GM19468 (cell line): ENCODE measurements around the gene BORCS5.

ENCODE experiments used
- ATAC-seq: cut with Tn5 transposase; IDR thresholded peaks from one replicate; pipeline ENCODE4 v1.9.1; 2021; ENCODE audit warnings: mild to moderate bottlenecking, moderate library complexity, moderate number of reproducible peaks; ENCODE audit not compliant: unreplicated experiment; ENCODE audit errors: extremely low read depth

BORCS5 gene

DNA sequence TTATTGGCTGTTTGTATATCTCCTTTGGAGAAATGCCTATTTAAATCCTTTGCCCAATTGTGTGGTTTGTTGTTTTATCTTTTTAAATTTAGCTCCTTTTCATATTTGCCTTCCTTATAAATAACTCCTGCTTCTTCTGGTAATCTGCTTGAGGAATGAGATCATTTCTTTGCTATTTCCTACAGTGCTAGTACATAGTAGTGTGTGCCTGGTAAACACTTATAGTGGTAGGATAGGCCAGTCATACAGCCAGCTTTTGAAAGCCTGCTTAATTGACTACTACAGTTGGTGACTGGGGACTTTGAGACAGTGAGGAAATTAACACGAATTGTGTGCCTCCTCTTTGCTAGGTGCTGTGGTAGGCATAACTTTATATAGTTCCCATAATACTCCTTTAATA, 68.7 kb downstream of the BORCS5 start:
- no peak for ATAC-seq

DNA sequence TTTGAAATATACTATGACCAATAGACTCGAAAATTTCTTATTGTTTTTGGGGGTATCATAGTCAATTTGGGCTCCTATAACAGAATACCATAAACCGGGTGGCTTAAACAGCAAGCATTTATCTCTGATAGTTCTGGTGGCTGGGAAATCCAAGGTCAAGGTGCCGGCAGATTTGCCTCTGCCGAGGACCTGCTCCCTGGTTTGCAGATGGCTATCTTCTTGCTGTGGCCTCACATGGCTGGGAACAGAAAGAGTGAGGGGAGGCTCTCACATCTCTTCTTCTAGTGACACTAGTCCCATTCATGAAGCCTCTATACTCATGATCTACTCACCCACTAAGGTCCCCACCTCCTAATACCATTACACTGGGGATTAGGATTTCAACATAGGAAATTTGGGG, 70.7 kb downstream of the BORCS5 start:
- ATAC-seq, result no peak

- no peak for ATAC-seq
Measured at GRCh38 chr12:12428047-12428446, 71.2 kb downstream of the BORCS5 start.

DNA sequence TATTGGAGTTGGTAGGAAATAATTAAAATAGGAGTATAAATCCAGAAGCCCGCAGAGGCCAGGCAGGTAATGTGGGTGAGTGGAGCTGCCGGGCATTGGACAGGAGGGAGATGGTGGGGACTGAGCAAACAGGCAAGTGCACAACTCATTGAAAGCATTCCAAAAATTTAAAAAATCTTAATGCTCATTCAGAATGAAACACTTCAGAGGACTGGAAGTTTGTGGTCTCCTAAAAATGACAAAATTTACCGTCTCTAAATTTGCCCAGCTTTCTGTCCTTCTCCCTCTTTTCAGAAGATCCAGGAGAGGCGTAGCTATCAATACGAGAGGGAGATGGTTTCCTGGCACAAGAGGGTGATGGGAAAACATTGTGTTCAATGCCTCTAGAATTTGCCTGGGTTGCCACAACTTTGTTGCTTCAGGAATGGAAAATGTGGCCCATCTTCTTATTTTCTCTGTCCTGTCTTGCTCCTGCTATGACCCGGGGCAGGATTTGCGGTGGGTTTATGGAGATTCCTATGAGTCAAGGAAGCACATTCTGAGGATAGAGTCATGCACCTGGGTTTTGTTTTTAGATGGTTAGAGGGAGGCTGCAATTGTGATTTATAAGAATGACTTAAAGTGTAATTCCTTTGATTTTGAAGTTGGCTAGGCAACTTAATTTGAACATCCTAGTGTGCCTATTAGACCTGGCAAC, 72.2 kb downstream of the BORCS5 start:
- ATAC-seq, result no peak

- no peak for ATAC-seq
Measured at GRCh38 chr12:12432364-12432763, 75.5 kb downstream of the BORCS5 start.

DNA sequence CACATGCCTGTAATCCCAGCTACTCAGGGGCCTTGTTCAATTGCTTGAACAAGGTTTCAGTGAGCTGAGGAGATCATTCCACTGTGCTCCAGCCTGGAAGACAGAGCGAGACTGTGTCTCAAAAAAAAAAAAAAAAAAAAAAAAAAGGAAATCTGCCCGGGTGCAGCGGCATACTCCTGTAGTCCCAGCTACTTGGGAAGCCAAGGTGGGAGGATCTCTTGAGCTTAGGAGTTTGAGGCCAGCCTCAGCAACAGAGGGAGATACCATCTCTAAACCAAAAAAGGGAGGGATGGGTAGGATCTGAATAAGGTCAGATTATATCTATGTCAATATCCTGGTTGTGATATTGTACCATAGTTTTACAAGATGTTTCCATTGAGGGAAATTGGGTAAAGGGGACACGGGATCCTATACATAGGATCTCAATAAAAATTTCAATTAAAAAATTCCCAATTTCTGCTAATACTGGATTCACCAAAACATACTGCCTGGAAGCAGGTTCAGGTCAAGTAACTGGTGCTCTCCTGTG, 76.4 kb downstream of the BORCS5 start:
- no peak for ATAC-seq

DNA sequence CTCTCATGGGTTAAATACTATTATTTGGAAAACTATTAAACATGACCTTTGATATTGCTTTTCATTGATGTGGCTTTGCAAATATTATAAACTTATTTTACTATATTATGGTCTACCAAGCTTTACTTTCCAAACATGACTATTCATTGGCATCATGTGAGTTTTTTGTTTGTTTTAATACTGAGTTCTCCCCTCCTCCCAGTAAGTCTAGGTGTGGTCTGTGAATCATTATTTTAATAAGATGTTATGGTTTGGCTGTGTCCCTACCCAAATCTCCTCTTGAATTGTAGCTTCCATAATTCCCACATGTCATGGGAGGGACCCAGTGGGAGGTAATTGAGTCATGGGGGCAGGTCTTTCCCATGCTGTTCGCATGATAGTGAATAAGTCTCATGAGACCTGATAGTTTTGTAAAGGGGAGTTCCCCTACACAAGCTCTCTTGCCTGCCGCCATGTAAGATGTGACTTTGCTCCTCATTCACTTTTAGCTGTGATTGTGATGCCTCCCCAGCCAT, 80.0 kb downstream of the BORCS5 start:
- no peak for ATAC-seq

GRCh38 chr12:12439636-12440035, 82.8 kb downstream of the BORCS5 start:
- ATAC-seq, result no peak

- no peak for ATAC-seq
Measured at GRCh38 chr12:12440784-12441428, 84.0 kb downstream of the BORCS5 start.

DNA sequence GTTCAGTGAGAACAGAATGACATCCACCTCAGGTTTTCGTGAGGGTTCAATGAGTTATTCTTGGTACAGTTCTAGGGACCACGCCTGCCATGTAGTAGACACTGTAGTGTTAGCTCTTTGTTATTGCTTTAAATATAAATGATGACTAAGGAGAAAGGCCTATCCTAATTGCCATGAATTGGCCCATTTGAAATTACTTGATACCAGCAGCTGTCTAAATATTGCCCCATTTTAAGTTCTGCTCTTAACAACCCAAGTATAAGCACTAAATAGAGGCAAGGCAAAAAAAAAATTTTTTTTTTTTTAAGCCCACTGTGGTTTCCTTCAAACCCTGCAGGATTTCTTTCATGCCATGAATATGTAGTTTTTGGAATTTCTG, 84.5 kb downstream of the BORCS5 start:
- ATAC-seq, result no peak

GRCh38 chr12:12441843-12442461, 85.1 kb downstream of the BORCS5 start:
- ATAC-seq, result no peak

- ATAC-seq, result no peak
Measured at GRCh38 chr12:12442548-12443071, 85.7 kb downstream of the BORCS5 start.

DNA sequence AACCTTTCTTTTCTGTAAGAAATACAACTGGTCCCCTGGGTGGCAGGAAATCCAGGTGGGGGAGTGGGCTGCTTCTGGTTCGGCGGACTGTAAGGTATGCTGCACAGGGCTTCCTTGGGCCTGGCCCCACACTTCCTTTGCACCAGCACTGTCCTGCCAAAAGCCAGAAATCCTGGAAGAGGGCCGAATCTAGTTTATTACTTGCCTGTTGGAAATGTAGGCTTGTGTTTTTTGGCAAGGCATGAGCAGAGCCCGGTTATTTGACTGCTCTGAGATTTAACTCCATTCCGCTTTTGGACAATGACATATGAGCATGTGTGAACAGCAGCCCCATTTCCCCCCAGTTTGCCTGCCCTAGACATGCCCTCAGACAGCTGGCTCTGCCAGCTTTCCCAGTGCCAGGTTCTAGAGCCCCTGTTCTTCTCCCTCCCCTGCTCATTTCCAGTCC, 86.6 kb downstream of the BORCS5 start:
- no peak for ATAC-seq

DNA sequence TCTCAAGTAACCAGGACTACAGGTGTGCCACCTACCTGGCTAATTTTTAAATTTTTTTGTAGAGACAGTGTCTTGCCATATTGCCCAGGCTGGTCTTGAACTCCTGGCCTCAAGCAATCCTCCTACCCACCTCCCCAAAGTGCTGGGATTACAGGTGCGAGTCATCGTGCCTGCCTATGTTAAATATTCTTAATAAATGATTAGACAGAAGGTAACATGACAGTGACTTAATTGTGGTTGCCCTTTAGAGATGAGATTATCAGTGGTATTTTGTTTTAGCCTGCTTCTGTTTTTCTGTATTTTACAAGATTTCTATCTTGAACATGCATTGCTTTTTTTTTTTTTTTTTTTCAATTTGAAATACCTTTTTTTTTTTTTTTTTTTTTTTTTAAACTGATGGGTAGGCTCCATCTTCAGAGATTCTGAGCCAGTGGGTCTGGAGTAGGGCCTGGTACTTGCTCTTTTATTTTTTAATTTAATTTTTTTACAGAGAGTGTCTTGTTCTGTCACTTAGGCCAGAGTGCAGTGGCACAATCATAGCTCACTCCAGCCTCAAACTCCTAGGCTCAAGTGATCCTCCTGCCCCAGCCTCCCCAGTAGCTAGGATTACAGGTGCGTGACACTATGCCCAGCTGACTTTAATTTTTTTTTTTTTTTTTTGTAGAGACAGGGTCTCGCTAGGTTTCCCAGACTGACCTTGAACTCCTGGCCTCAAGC, 88.4 kb downstream of the BORCS5 start:
- no peak for ATAC-seq

GRCh38 chr12:12445882-12446181, 89.0 kb downstream of the BORCS5 start:
- no peak for ATAC-seq

- no peak for ATAC-seq
Measured at GRCh38 chr12:12446786-12447185, 89.9 kb downstream of the BORCS5 start.

- ATAC-seq, result no peak
Measured at GRCh38 chr12:12447236-12447635, 90.4 kb downstream of the BORCS5 start.

GRCh38 chr12:12447837-12448236, 91.0 kb downstream of the BORCS5 start:
- no peak for ATAC-seq

DNA sequence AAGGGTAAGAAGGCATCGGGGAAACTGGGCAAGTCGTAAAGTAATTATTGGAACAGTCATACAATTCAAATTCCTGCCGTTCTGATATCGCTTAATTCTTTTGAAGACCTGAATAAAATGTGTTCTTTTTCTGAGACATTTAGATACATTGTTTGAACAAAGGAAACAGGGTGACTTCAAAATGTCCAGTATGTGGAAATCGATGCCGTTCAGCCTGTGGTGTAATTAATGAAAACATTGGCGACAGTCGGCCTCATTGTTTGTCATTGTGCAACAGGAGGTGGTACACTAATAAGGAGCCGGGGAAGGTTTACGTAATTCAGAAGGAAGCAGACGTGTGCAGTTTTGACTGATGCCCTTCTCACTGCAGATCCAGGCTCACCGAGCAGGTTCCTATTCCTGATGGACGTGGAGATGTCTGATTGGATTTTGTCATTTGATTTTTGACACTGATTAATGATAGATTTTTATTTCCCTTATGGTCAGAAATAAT, 92.7 kb downstream of the BORCS5 start:
- no peak for ATAC-seq

GRCh38 chr12:12450043-12450471, 93.2 kb downstream of the BORCS5 start:
- ATAC-seq, result no peak
